Activated CD4-positive, alpha-beta memory T cell treated with anti-CD3 and anti-CD28 coated beads for 36 hours (primary cell): ENCODE measurements around the gene PBX3. TPM values are rescaled to one million over a fixed set of nuclear protein-coding genes. Genes with fewer than 3 reads are reported as not detected.

ENCODE experiments used
- CTCF ChIA-PET: fragments of 350-600 bp; sonication (Branson Sonifier 250); formaldehyde crosslinking; loops from one replicate; lab custom pipeline; 2021; ENCODE audit warnings: antibody characterized with exemption, inconsistent platforms; lab: Charles Lee
- POLR2A ChIA-PET: fragments of 350-600 bp; sonication (Branson Sonifier 250); formaldehyde crosslinking; loops from one replicate; lab custom pipeline; 2021; ENCODE audit warnings: antibody characterized with exemption; lab: Charles Lee
- DNase-seq: peaks from one replicate; pipeline ENCODE4 v3.0.0-alpha.2; 2020
- H3K27ac Mint-ChIP-seq: one replicate; pipeline ENCODE4 v1.8.0; 2021; ENCODE audit warnings: mixed read lengths
- H3K27me3 Mint-ChIP-seq: one replicate; pipeline ENCODE4 v1.8.0; 2021; ENCODE audit warnings: mixed read lengths
- H3K36me3 Mint-ChIP-seq: one replicate; pipeline ENCODE4 v1.8.0; 2021; ENCODE audit warnings: mixed read lengths
- H3K4me1 Mint-ChIP-seq: one replicate; pipeline ENCODE4 v1.8.0; 2021; ENCODE audit warnings: low read depth, mixed read lengths
- H3K4me3 Mint-ChIP-seq: one replicate; pipeline ENCODE4 v1.8.0; 2021; ENCODE audit warnings: mild to moderate bottlenecking, mixed read lengths
- H3K9me3 Mint-ChIP-seq: one replicate; pipeline ENCODE4 v1.8.0; 2021; ENCODE audit warnings: mixed read lengths
- intact Hi-C: fragments of 100-400 bp; cut with micrococcal nuclease; formaldehyde crosslinking; loops from one replicate; pipeline ENCODE4 v1.15.1; 2023
- total RNA-seq, 2 experiments: library from RNA; stranded (reverse); gene quantifications; one replicate each; pipeline ENCODE4 v1.2.3, GENCODE V29; 2021

The PBX3 gene
- total RNA-seq, 2 experiments from 2014 or later = 11.9 to 12.7 TPM

DNA sequence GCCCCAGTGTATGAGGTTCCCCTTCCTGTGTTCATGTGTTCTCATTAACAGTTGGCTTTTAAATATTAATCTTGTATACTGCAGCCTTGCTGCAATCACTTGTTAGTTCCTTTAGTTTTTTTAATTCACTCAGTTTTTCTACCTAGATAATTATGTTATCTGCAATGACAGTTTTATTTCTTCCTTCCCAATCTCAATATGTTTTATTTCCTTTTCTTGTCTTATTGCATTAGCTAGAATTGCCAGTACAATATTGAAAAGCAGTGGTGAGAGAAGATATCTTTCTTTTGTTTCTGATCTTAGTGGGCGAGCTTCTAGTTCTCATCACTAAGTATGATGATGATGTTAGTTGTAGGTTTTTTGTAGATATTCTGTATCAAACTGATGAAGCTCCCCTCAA lies 232.2 kb downstream of the PBX3 start:
- Mint-ChIP-seq H3K9me3 (peaks cover 18% of the 10 kb centered on the region), H3K27me3 (peaks cover 11% of the 10 kb centered on the region), H3K36me3 (no peaks in the 10 kb centered on the region), H3K4me1 (no peaks in the 10 kb centered on the region), H3K27ac (no peak overlapping the region), H3K4me3 (no peak overlapping the region)
- ChIA-PET CTCF (no interaction called here), POLR2A (no interaction called here)
- DNase-seq = no peak
- intact Hi-C loops = no loop called here

DNA sequence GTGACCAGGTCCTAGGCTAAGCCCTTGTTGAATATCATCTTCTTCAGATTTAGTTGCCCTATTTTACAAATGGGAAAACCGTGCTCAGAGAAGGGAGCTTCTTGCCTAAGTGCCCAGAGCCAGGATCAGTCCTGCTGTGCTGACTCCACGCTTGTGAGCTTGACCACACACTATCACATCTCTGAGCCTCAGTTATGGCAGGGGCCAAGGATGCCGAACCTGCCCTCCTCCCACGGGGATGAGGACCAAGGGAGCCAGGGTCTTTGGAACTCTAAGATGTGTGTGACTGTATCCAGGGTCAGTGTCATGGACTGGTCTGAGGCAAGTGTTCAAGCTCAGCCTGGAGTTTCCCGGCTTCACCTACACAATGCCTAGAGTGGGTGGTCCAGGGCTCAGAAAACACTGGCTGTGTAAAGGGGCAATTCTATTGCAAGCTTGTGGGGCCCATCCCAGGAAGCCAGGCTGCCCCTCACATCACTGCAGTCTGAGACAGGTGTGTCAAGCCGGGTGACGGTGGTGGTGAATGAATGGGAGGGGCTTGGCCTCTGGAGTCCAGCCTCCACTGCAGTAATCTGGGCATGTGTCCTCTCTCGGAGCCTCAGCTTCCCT lies 235.7 kb downstream of the PBX3 start:
- intact Hi-C loops = no loop called here
- CTCF ChIA-PET = no interaction called here
- POLR2A ChIA-PET = no interaction called here
- Mint-ChIP-seq H3K27ac (no peak overlapping the region), H3K36me3 (no peaks in the 10 kb centered on the region), H3K27me3 (peaks cover 11% of the 10 kb centered on the region), H3K4me1 (no peaks in the 10 kb centered on the region), H3K4me3 (no peak overlapping the region), H3K9me3 (peaks cover 13% of the 10 kb centered on the region)
- DNase-seq = no peak

GRCh38 chr9:125983681-125984080 lies 236.5 kb downstream of the PBX3 start:
- Mint-ChIP-seq H3K9me3 (peaks cover 13% of the 10 kb centered on the region), H3K27ac (no peak overlapping the region), H3K4me3 (no peak overlapping the region), H3K4me1 (no peaks in the 10 kb centered on the region), H3K27me3 (peaks cover 11% of the 10 kb centered on the region), H3K36me3 (no peaks in the 10 kb centered on the region)
- CTCF ChIA-PET = no interaction called here
- intact Hi-C loops = no loop called here
- no peak for DNase-seq
- POLR2A ChIA-PET = no interaction called here

GRCh38 chr9:125984461-125984860 lies 237.3 kb downstream of the PBX3 start:
- Mint-ChIP-seq H3K4me1 (no peaks in the 10 kb centered on the region), H3K36me3 (no peaks in the 10 kb centered on the region), H3K4me3 (no peak overlapping the region), H3K27me3 (peaks cover 11% of the 10 kb centered on the region), H3K27ac (no peak overlapping the region), H3K9me3 (peaks cover 10% of the 10 kb centered on the region)
- ChIA-PET POLR2A (no interaction called here), CTCF (no interaction called here)
- no peak for DNase-seq
- intact Hi-C loops = no loop called here

DNA sequence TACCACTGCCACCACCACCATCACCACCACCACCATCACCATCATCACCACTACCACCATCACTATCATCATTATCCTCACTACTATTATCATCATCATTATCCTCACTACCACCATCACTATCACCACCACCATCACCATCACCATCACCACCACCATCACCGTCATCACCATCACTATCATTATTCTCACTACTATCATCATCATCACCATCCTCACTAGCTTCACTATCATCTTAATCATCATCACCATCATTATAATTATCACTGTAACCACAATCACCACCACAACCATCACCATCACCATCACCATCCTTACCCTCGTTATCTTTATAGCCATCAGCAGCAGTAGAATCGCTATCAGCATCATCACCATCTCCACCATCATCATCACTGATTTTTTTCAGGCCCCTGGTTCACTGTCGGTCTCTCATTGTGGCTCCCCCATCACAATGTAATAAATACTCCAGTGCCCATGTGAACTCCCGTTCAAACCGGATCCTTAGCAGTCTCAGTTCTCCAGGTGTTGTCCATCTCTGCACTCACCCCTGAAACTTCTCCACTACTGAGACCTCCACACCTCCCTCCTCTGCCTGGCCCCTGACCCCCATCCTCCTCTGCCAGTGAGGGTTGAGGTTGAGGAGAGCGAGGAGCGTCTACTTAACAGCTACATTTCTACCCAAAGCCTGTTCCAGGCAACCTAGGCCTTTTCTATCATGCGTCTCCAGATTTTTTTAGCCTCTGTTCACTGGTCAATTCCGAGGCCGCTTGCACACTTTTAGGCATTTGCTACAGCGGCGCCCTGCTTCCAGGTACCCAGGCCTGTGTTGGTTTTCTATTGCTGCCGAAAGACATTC lies 238.2 kb downstream of the PBX3 start:
- no peak for DNase-seq
- Mint-ChIP-seq H3K4me3 (no peak overlapping the region), H3K9me3 (peaks cover under 1% of the 10 kb centered on the region), H3K27me3 (peaks cover 11% of the 10 kb centered on the region), H3K4me1 (no peaks in the 10 kb centered on the region), H3K27ac (no peak overlapping the region), H3K36me3 (no peaks in the 10 kb centered on the region)
- intact Hi-C loops = no loop called here
- ChIA-PET CTCF (no interaction called here), POLR2A (no interaction called here)

- Mint-ChIP-seq H3K4me3 (no peak overlapping the region), H3K27ac (no peak overlapping the region), H3K36me3 (no peaks in the 10 kb centered on the region), H3K9me3 (no peaks in the 10 kb centered on the region), H3K27me3 (peaks cover 9% of the 10 kb centered on the region), H3K4me1 (no peaks in the 10 kb centered on the region)
- CTCF ChIA-PET = no interaction called here
- POLR2A ChIA-PET = no interaction called here
- intact Hi-C loops = no loop called here
- DNase-seq = no peak
Measured at GRCh38 chr9:125985998-125986655, 239.0 kb downstream of the PBX3 start.

DNA sequence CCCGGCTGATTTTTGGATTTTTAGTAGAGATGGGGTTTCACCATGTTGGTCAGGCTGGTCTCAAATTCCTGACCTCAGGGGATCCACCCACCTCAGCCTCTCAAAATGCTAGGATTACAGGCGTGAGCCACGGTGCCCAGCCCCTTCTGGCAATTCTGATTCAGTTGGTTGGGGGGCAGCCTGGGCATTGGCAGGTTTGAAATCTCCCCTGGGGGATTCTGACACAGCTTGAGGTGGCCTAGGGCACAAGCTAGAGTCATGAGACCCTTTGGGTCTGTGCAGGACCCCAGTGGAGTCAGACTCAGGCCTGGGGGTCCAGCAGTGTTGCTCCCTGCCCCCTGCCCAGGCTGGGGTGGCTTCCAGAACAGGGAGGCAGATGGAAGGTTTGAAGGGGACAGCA lies 239.8 kb downstream of the PBX3 start:
- no peaks in the 10 kb centered on the region for H3K9me3 Mint-ChIP-seq
- intact Hi-C loops = no loop called here
- no peaks in the 10 kb centered on the region for H3K4me1 Mint-ChIP-seq
- no peak for DNase-seq
- H3K4me3 Mint-ChIP-seq = no peak overlapping the region
- H3K27me3 Mint-ChIP-seq = peaks cover 8% of the 10 kb centered on the region
- POLR2A ChIA-PET = no interaction called here
- CTCF ChIA-PET = no interaction called here
- H3K36me3 Mint-ChIP-seq = no peaks in the 10 kb centered on the region
- H3K27ac Mint-ChIP-seq = no peak overlapping the region

DNA sequence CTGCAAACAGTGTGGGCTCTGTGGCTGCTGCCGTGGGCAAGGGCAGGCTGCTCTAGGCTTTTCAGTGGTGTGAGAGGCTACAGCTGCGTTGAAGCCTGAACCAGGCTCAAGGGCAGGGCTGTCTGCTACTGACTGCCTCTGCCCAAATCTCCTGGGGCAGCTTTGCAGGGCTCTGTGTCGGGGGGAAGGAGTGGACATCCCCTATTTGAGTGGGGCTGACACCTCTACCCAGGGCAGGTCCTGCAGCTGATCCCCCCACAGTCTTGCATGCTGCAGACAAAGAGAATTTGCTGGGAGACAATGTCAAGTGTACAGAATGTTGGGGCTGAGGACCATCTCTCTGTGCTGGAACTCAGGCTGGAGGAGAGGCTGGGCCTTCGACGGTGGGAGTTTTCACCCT lies 240.2 kb downstream of the PBX3 start:
- no peak overlapping the region for H3K27ac Mint-ChIP-seq
- no peaks in the 10 kb centered on the region for H3K9me3 Mint-ChIP-seq
- intact Hi-C loops = no loop called here
- no peak for DNase-seq
- no peaks in the 10 kb centered on the region for H3K4me1 Mint-ChIP-seq
- ChIA-PET POLR2A (no interaction called here), CTCF (no interaction called here)
- no peak overlapping the region for H3K4me3 Mint-ChIP-seq
- peaks cover 6% of the 10 kb centered on the region for H3K27me3 Mint-ChIP-seq
- no peaks in the 10 kb centered on the region for H3K36me3 Mint-ChIP-seq

DNA sequence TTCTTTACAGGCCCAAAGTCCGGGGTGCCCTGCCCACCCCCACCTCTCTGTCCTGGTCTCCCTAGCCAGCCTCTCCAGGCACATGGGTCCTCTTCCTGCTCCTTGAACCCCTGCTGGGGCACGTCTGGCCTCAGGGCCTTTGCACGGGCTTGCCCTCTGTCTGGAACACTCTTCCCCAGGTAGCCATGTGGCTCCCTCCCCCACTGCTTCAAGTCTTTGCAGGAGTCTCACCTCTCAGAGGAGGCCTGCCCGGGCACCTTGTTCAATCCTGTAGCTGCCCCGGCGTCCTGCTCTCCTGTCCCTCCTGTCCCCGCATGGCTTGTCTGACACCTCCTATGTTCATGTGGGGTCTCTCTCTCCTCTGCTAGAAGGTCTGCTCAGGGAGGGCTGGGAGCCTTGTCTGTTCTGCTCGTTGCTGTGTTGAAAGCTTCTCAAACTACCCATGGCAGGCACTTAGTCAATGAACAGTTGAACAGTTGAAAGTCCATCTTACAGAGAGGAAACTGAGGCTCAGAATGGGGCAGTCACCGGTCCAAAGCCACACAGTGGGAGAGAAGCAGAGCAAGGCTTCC lies 241.4 kb downstream of the PBX3 start:
- H3K9me3 Mint-ChIP-seq = no peaks in the 10 kb centered on the region

DNA sequence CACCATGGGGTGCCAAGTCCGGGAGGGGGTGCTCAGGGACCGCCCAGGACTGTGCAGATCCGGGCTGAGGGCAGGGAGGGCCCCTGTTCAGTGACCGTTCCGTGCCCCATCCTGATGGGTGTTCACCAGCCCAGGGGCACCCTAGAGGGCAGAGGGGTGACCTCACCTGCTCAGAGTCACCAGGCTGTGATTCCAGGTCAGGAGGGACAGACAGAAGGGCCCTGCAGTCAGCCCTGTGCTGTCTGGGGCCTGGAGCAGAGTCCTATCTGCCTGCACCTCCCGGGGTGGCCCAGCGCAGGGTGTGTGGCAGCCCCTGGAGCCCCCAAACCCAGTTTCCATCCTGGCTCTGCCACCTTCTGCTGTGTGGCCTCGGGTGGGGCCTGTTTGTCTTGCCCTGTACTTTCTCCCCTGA lies 241.9 kb downstream of the PBX3 start:
- H3K9me3 Mint-ChIP-seq = no peaks in the 10 kb centered on the region
- DNase-seq = no peak
- no peaks in the 10 kb centered on the region for H3K4me1 Mint-ChIP-seq
- intact Hi-C loops = no loop called here
- CTCF ChIA-PET = no interaction called here
- H3K36me3 Mint-ChIP-seq = no peaks in the 10 kb centered on the region
- POLR2A ChIA-PET = no interaction called here
- H3K27me3 Mint-ChIP-seq = no peaks in the 10 kb centered on the region
- H3K4me3 Mint-ChIP-seq = no peak overlapping the region
- no peak overlapping the region for H3K27ac Mint-ChIP-seq

More for the DNA sequence above, 241.4 kb downstream of the PBX3 start:
- CTCF ChIA-PET = no interaction called here
- intact Hi-C loops = no loop called here
- POLR2A ChIA-PET = no interaction called here
- no peaks in the 10 kb centered on the region for H3K4me1 Mint-ChIP-seq
- peaks cover 5% of the 10 kb centered on the region for H3K27me3 Mint-ChIP-seq
- no peaks in the 10 kb centered on the region for H3K36me3 Mint-ChIP-seq
- no peak overlapping the region for H3K4me3 Mint-ChIP-seq
- H3K27ac Mint-ChIP-seq = no peak overlapping the region
- DNase-seq = no peak

GRCh38 chr9:125989524-125990180 lies 242.5 kb downstream of the PBX3 start:
- intact Hi-C loops = no loop called here
- no peaks in the 10 kb centered on the region for H3K27me3 Mint-ChIP-seq
- H3K36me3 Mint-ChIP-seq = no peaks in the 10 kb centered on the region
- no peak overlapping the region for H3K27ac Mint-ChIP-seq
- CTCF ChIA-PET = interaction anchor here (0.6 kb wide), 1 partner anchor 162 kb away, joined by 3 read pairs; no protein-coding TSS in a partner anchor
- H3K4me3 Mint-ChIP-seq = no peak overlapping the region
- no peaks in the 10 kb centered on the region for H3K9me3 Mint-ChIP-seq
- H3K4me1 Mint-ChIP-seq = no peaks in the 10 kb centered on the region
- DNase-seq = no peak
- POLR2A ChIA-PET = no interaction called here
